ENCODE results near the gene TRERF1. TPM values are rescaled to one million over a fixed set of nuclear protein-coding genes. Genes with fewer than 3 reads are reported as not detected.
"Not testable (repeated sequence)": the region's sequence is repeated elsewhere in the genome, so short reads cannot be mapped to it uniquely, and the experiment has no call there.

TRERF1 gene
- total RNA-seq, 2 experiments from 2014 or later, result 12.2 to 14.5 TPM

DNA sequence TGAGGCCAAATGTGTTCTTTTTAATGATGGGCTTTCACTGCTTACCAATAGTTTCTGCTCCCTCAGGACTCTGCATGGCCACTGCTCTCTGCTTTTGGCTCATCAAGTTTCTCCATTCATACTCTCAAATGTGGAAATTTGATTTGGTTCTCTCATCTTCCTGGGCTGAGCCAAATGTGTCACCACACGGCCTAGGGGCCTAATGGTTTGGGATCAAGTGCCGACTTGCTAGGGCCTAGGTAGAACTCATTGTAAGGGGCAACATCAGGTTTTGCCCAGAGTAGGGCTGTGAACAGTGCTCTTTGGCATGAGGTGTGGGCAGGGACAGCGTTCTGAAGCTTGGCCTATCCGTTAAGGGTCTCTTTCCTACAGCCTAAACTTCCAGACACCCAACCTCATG lies 230.2 kb downstream of the TRERF1 start:
- peaks cover 30% of the 10 kb centered on the region for H3K4me1 Mint-ChIP-seq
- no peak for ATAC-seq
- no peaks in the 10 kb centered on the region for H3K27me3 Mint-ChIP-seq
- H3K36me3 Mint-ChIP-seq (ENCODE audit: low read depth), result peaks cover 3% of the 10 kb centered on the region
- H3K9me3 Mint-ChIP-seq (ENCODE audit: low read depth), result no peaks in the 10 kb centered on the region
- ChIA-PET CTCF (interaction anchor here (0.5 to 1.9 kb wide), 3 partner anchors 176 to 343 kb away, joined by 3 to 7 read pairs (median 3); no protein-coding TSS in a partner anchor), POLR2A (no interaction called here)
- no peak overlapping the region for H3K4me3 Mint-ChIP-seq
- intact Hi-C loops (cut with DNase I, micrococcal nuclease), result no loop called here
- no peak for DNase-seq
- no peak overlapping the region for H3K27ac Mint-ChIP-seq

- POLR2A ChIA-PET, result no interaction called here
- DNase-seq (peak; percentile 35), ATAC-seq (no peak)
- no peaks in the 10 kb centered on the region for H3K27me3 Mint-ChIP-seq
- H3K36me3 Mint-ChIP-seq (ENCODE audit: low read depth), result peaks cover 7% of the 10 kb centered on the region
- H3K4me3 Mint-ChIP-seq, result no peak overlapping the region
- intact Hi-C loops (cut with DNase I, micrococcal nuclease), result no loop called here
- H3K27ac Mint-ChIP-seq, result peak overlapping the region; percentile 53
- peaks cover 35% of the 10 kb centered on the region for H3K4me1 Mint-ChIP-seq
- CTCF ChIA-PET, result interaction anchor here (0.7 kb wide), 1 partner anchor 327 kb away, joined by 3 read pairs; no protein-coding TSS in a partner anchor
- H3K9me3 Mint-ChIP-seq (ENCODE audit: low read depth), result no peaks in the 10 kb centered on the region
These were observed 230.9 kb downstream of the TRERF1 start for GRCh38 chr6:42220807-42221206.

GRCh38 chr6:42217519-42218367 lies 234.0 kb downstream of the TRERF1 start, which contains the start of gene MRPS10:
TSS of gene MRPS10 (minus strand) at chr6:42217861. CDS start at chr6:42217849, 12 bp downstream.
- Mint-ChIP-seq H3K27ac (peak within 1 kb of the TSS; percentile 95), H3K4me1 (peaks cover 32% of the 10 kb centered on the region), H3K4me3 (peak within 1 kb of the TSS; percentile 100), H3K36me3 (ENCODE audit: low read depth) (peaks cover 19% of the 10 kb centered on the region), H3K9me3 (ENCODE audit: low read depth) (no peaks in the 10 kb centered on the region), H3K27me3 (no peaks in the 10 kb centered on the region)
- CTCF ChIA-PET, result interaction anchor here (0.6 to 3.8 kb wide), 17 partner anchors 9 to 441 kb away, joined by 3 to 24 read pairs (median 4); partner anchors contain the start of gene UBR2
- ATAC-seq (peak; percentile 99), DNase-seq (peak; percentile 95)
- intact Hi-C loops (cut with DNase I, micrococcal nuclease), result loop anchor here (1.0 to 5.0 kb wide), 14 partner anchors 140 to 795 kb away; partner anchors contain the start of genes BYSL (in 2 of the 2), MED20 (in 2 of the 2), PRICKLE4 (in 2 of the 2) and MEA1 (in 1 of the 2)
- POLR2A ChIA-PET, result interaction anchor here (0.7 kb wide), 1 partner anchor 173 kb away, joined by 13 read pairs; no protein-coding TSS in a partner anchor

- intact Hi-C loops (cut with DNase I, micrococcal nuclease), result loop anchor here (1.0 to 5.0 kb wide), 13 partner anchors 140 to 796 kb away; partner anchors contain the start of genes BYSL (in 2 of the 2), MED20 (in 2 of the 2), PRICKLE4 (in 2 of the 2) and MEA1 (in 1 of the 2)
- ATAC-seq (no peak), DNase-seq (no peak)
- Mint-ChIP-seq H3K27ac (peak overlapping the region; percentile 95), H3K36me3 (ENCODE audit: low read depth) (peaks cover 22% of the 10 kb centered on the region), H3K4me3 (peak overlapping the region; percentile 100), H3K9me3 (ENCODE audit: low read depth) (no peaks in the 10 kb centered on the region), H3K4me1 (peaks cover 32% of the 10 kb centered on the region), H3K27me3 (no peaks in the 10 kb centered on the region)
- ChIA-PET POLR2A (interaction anchor here (0.5 to 0.6 kb wide), 2 partner anchors 9 to 509 kb away, joined by 3 read pairs; no protein-coding TSS in a partner anchor), CTCF (interaction anchor here (0.6 to 3.8 kb wide), 17 partner anchors 9 to 450 kb away, joined by 3 to 24 read pairs (median 4); partner anchors contain the start of gene UBR2)
These were observed 234.6 kb downstream of the TRERF1 start for GRCh38 chr6:42217157-42217518.

DNA sequence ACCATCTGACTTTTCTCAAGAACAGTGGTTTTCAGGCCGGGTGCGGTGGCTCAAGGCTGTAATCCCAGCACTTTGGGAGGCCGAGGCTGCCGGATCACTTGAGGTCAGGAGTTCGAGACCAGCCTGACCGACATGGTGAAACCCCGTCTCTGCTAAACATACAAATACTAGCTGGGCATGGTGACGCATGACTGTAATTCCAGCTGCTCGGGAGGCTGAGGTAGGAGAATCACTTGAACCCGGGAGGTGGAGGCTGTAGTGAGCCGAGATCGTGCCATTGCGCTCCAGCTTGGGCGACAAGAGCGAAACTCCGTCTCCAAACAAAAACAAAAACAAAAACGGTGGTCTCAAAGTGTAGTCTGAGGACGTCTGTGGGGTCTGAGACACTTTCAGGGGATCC lies 235.2 kb downstream of the TRERF1 start:
- not testable (repeated sequence) for H3K27me3 Mint-ChIP-seq; ATAC-seq; H3K9me3 Mint-ChIP-seq (ENCODE audit: low read depth); DNase-seq
- H3K27ac Mint-ChIP-seq, result peak overlapping the region; percentile 63
- intact Hi-C loops (cut with DNase I, micrococcal nuclease), result loop anchor here (2.0 to 5.0 kb wide), 8 partner anchors 139 to 796 kb away; partner anchors contain the start of genes MEA1 (in 1 of the 2), PRICKLE4 (in 1 of the 2), RPL7L1 (in 1 of the 2) and TBCC (in 1 of the 2)
- peak overlapping the region; percentile 100 for H3K4me3 Mint-ChIP-seq
- CTCF ChIA-PET, result interaction anchor here (0.8 to 3.8 kb wide), 11 partner anchors 9 to 450 kb away, joined by 3 to 24 read pairs (median 5); partner anchors contain the start of genes GUCA1B and UBR2
- peaks cover 22% of the 10 kb centered on the region for H3K36me3 Mint-ChIP-seq (ENCODE audit: low read depth)
- H3K4me1 Mint-ChIP-seq, result peaks cover 30% of the 10 kb centered on the region
- POLR2A ChIA-PET, result interaction anchor here (0.6 kb wide), 1 partner anchor 508 kb away, joined by 3 read pairs; no protein-coding TSS in a partner anchor

DNA sequence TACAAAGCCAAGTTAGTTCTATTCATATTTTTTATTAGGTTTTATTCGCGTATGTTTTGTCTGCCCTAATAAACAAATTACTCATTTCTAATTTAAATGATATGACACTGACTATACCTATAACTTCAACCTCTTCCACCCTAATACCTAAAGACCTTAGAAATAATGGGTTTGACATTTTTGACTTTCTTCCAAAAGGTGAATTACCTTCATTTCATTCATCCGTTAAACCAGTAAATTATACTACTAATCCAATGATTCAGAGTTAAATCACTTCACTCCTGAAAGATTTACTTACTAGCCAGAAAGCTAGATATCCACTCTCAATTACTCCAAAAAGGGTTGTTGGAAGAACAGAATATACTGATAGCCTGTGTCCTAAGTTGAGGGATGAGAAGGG lies 239.3 kb downstream of the TRERF1 start:
- H3K4me3 Mint-ChIP-seq, result no peak overlapping the region
- peaks cover 32% of the 10 kb centered on the region for H3K4me1 Mint-ChIP-seq
- ChIA-PET POLR2A (no interaction called here), CTCF (interaction anchor here (0.7 to 2.1 kb wide), 2 partner anchors 42 to 325 kb away, joined by 3 to 5 read pairs; no protein-coding TSS in a partner anchor)
- no peak overlapping the region for H3K27ac Mint-ChIP-seq
- intact Hi-C loops (cut with DNase I, micrococcal nuclease), result no loop called here
- no peaks in the 10 kb centered on the region for H3K9me3 Mint-ChIP-seq (ENCODE audit: low read depth)
- DNase-seq (no peak), ATAC-seq (no peak)
- H3K36me3 Mint-ChIP-seq (ENCODE audit: low read depth), result peaks cover 43% of the 10 kb centered on the region
- H3K27me3 Mint-ChIP-seq, result no peaks in the 10 kb centered on the region

DNA sequence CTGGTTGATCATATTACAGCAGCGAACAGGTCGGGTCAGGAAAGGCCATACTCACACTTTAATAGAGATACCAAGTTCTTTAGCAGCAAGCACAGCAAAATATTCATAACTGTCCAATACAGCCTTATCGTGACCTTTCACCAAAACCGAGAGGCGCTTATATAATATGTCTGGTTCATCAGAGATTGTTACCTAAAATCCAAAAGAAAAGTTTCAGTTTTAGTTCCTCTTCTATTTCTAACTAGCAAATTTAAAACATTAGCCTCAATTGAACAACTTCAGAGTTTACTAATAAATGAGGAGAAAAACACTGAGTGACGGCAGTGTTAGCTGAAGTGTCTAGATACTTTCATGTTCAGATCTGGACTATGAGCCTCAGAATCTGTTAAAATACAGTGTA lies 240.0 kb downstream of the TRERF1 start:
- CTCF ChIA-PET, result interaction anchor here (0.7 to 2.1 kb wide), 3 partner anchors 42 to 326 kb away, joined by 3 to 5 read pairs (median 3); no protein-coding TSS in a partner anchor
- Mint-ChIP-seq H3K27me3 (no peaks in the 10 kb centered on the region), H3K9me3 (ENCODE audit: low read depth) (no peaks in the 10 kb centered on the region), H3K27ac (no peak overlapping the region), H3K36me3 (ENCODE audit: low read depth) (peaks cover 43% of the 10 kb centered on the region), H3K4me1 (peaks cover 30% of the 10 kb centered on the region), H3K4me3 (no peak overlapping the region)
- ATAC-seq (no peak), DNase-seq (no peak)
- intact Hi-C loops (cut with DNase I, micrococcal nuclease), result no loop called here
- POLR2A ChIA-PET, result no interaction called here

DNA sequence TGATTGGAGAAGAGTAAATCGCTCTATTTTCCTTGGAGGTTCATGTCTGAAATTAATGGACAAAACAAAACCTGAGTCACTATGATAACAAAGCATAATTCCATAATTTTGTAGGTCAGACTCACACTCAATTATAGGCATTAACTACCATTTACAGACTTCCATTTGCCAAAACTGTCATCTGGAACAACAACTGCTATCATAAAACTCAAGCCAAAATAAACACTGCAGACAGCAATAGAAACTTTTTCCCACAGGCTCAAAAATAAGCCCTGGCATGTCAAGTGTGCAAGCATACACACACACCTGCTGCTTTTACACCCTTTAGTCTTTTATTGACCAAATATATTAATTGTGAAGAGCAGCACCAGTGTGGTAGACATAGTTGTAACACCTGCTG lies 241.2 kb downstream of the TRERF1 start:
- H3K4me1 Mint-ChIP-seq, result peaks cover 20% of the 10 kb centered on the region
- intact Hi-C loops (cut with DNase I, micrococcal nuclease), result no loop called here
- peaks cover 43% of the 10 kb centered on the region for H3K36me3 Mint-ChIP-seq (ENCODE audit: low read depth)
- ATAC-seq (no peak), DNase-seq (no peak)
- no peaks in the 10 kb centered on the region for H3K27me3 Mint-ChIP-seq
- ChIA-PET CTCF (no interaction called here), POLR2A (no interaction called here)
- H3K9me3 Mint-ChIP-seq (ENCODE audit: low read depth), result no peaks in the 10 kb centered on the region
- no peak overlapping the region for H3K4me3 Mint-ChIP-seq
- H3K27ac Mint-ChIP-seq, result no peak overlapping the region

DNA sequence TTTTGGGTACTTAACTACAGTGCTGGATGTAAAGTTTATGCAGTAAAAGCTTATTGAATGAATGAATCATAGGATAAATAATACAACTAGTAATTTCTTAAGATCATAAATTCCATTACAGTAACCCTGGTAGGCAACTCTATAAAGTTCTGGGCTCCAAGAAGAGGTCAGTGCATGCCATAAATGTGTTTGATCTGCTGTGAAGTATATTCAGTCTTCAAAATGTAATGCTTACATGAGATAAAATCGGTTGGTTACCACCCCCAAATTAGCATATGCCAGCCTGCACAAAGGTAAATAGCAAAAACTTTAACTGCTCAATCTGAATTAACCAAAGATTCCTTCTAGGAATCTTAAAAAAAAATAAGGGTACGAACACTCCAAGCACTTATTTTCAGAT lies 244.2 kb downstream of the TRERF1 start:
- H3K4me1 Mint-ChIP-seq; H3K27me3 Mint-ChIP-seq; POLR2A ChIA-PET; ATAC-seq; DNase-seq; H3K9me3 Mint-ChIP-seq (ENCODE audit: low read depth); H3K4me3 Mint-ChIP-seq; H3K27ac Mint-ChIP-seq; intact Hi-C loops (cut with DNase I, micrococcal nuclease): not testable (repeated sequence)
- CTCF ChIA-PET, result interaction anchor here (2.6 kb wide), 1 partner anchor 9 kb away, joined by 5 read pairs; the partner anchor contains the start of gene MRPS10
- H3K36me3 Mint-ChIP-seq (ENCODE audit: low read depth), result peaks cover 32% of the 10 kb centered on the region

DNA sequence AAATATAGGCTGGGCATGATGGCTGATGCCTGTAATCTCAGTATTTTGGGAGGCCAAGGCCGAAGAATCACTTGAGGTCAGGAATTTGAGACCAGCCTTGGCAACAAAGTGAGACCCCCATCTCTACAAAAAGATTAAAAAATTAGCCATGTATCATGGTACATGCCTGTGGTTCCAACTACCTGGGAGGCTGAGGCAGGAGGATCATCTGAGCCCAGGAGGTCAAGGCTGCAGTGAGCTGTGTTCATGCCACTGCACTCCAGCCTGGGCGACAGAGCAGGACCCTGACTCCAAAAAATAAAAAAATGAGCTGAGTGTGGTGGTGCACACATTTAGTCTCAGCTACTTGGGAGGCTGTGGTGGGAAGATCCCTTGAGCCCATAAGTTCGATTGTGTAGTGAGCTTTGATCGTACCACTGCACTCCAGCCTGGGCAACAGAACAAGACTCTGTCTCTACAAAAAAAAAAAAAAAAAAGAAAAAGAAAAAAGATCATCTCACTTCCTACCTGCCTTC lies 246.9 kb downstream of the TRERF1 start:
- ATAC-seq, result no peak

GRCh38 chr6:42203183-42203582 lies 248.5 kb downstream of the TRERF1 start:
- no peak for DNase-seq
- intact Hi-C loops (cut with DNase I, micrococcal nuclease), result no loop called here
- POLR2A ChIA-PET, result interaction anchor here (1.3 kb wide), 1 partner anchor 12 kb away, joined by 4 read pairs; no protein-coding TSS in a partner anchor

More for the DNA sequence above, 246.9 kb downstream of the TRERF1 start:
- H3K27ac Mint-ChIP-seq, result no peak overlapping the region
- DNase-seq, result no peak
- peaks cover 7% of the 10 kb centered on the region for H3K4me1 Mint-ChIP-seq
- intact Hi-C loops (cut with DNase I, micrococcal nuclease), result no loop called here
- ChIA-PET CTCF (interaction anchor here (0.7 to 1.0 kb wide), 4 partner anchors 9 to 165 kb away, joined by 3 to 5 read pairs (median 3); no protein-coding TSS in a partner anchor), POLR2A (no interaction called here)
- peaks cover 31% of the 10 kb centered on the region for H3K36me3 Mint-ChIP-seq (ENCODE audit: low read depth)
- H3K27me3 Mint-ChIP-seq, result no peaks in the 10 kb centered on the region
- H3K9me3 Mint-ChIP-seq (ENCODE audit: low read depth), result no peaks in the 10 kb centered on the region
- H3K4me3 Mint-ChIP-seq, result no peak overlapping the region

More at GRCh38 chr6:42203183-42203582, 248.5 kb downstream of the TRERF1 start:
- Mint-ChIP-seq H3K27ac (no peak overlapping the region), H3K36me3 (ENCODE audit: low read depth) (peaks cover 23% of the 10 kb centered on the region), H3K4me1 (peaks cover 5% of the 10 kb centered on the region), H3K27me3 (no peaks in the 10 kb centered on the region), H3K9me3 (ENCODE audit: low read depth) (no peaks in the 10 kb centered on the region), H3K4me3 (no peak overlapping the region)
- ATAC-seq, result no peak
- CTCF ChIA-PET, result interaction anchor here (0.7 to 1.9 kb wide), 3 partner anchors 11 to 99 kb away, joined by 3 to 5 read pairs (median 5); partner anchors contain the start of gene MRPS10
